Osteoblast (primary cell): ENCODE data around the gene AIP. TPM values are rescaled to one million over a fixed set of nuclear protein-coding genes. Genes with fewer than 3 reads are reported as not detected.
"Not testable (repeated sequence)": the region's sequence is repeated elsewhere in the genome, so short reads cannot be mapped to it uniquely, and the experiment has no call there.

ENCODE experiments used
- DNase-seq: peaks from one replicate; pipeline ENCODE4 v3.0.0; 2011; ENCODE audit warnings: low spot score, mixed read lengths; ENCODE audit not compliant: insufficient read length; ENCODE audit errors: missing footprints
- H2AFZ ChIP-seq: 2 replicates; pipeline ENCODE4 v1.6.0; 2011; ENCODE audit warnings: mild to moderate bottlenecking, low read length
- H3K27ac ChIP-seq: 2 replicates; pipeline ENCODE4 v1.5.1; 2011; ENCODE audit warnings: mild to moderate bottlenecking, low read depth, low read length, moderate library complexity
- H3K27me3 ChIP-seq: 2 replicates; pipeline ENCODE4 v1.6.0; 2012; ENCODE audit warnings: mild to moderate bottlenecking, control low read depth, inconsistent platforms, low read length, moderate library complexity; ENCODE audit not compliant: insufficient read depth
- H3K36me3 ChIP-seq: 2 replicates; pipeline ENCODE4 v1.5.1; 2011; ENCODE audit warnings: mild to moderate bottlenecking, low read length, control low read depth, moderate library complexity; ENCODE audit not compliant: insufficient read depth
- H3K4me1 ChIP-seq: 2 replicates; pipeline ENCODE4 v1.5.1; 2011; ENCODE audit warnings: mild to moderate bottlenecking, low read length, control low read depth, moderate library complexity; ENCODE audit not compliant: insufficient read depth
- H3K4me2 ChIP-seq: 2 replicates; pipeline ENCODE4 v1.6.0; 2011; ENCODE audit warnings: mild to moderate bottlenecking, low read length; ENCODE audit not compliant: insufficient read depth
- H3K4me3 ChIP-seq: fragments of 200-600 bp; sonication (generic); 3 replicates; pipeline ENCODE4 v1.5.1; 2012; ENCODE audit warnings: mild to moderate bottlenecking, low read length, inconsistent platforms; ENCODE audit not compliant: insufficient read depth
- H3K79me2 ChIP-seq: 2 replicates; pipeline ENCODE4 v1.6.0; 2012; ENCODE audit warnings: mild to moderate bottlenecking, low read length, control low read depth, inconsistent platforms; ENCODE audit not compliant: insufficient read depth
- H3K9me3 ChIP-seq: 2 replicates; pipeline ENCODE4 v1.5.1; 2011; ENCODE audit warnings: low read depth, low read length, control low read depth
- H4K20me1 ChIP-seq: 2 replicates; pipeline ENCODE4 v1.6.0; 2012; ENCODE audit warnings: mild to moderate bottlenecking, low read length, control low read depth; ENCODE audit not compliant: insufficient read depth
- CTCF ChIP-seq: IDR thresholded peaks from 2 replicates; pipeline ENCODE4 v1.5.1; 2011; ENCODE audit warnings: mild to moderate bottlenecking, low read depth, low read length, moderate library complexity; ENCODE audit errors: extremely low read depth
- total RNA-seq: library from RNA; depleted of rRNA; stranded (reverse); fragments of >200 nt; gene quantifications from 2 replicates; pipeline ENCODE4 v1.2.3, GENCODE V29; 2012

Gene AIP
- total RNA-seq, 1 donor: 71.3 TPM

GRCh38 chr11:67470337-67471002 lies 12.4 kb upstream of the AIP start:
- Histone ChIP-seq H3K36me3 (no peaks in the 10 kb centered on the region), H3K9me3 (no peaks in the 10 kb centered on the region), H3K4me2 (no peak overlapping the region), H3K4me1 (peaks cover 13% of the 10 kb centered on the region), H2AFZ (peak overlapping the region; percentile 56), H3K27ac (no peak overlapping the region), H3K27me3 (no peaks in the 10 kb centered on the region), H3K4me3 (no peak overlapping the region), H4K20me1 (no peaks in the 10 kb centered on the region), H3K79me2 (peaks cover 10% of the 10 kb centered on the region)
- DNase-seq: peak; percentile 65
- TF ChIP-seq CTCF: no peak

DNA sequence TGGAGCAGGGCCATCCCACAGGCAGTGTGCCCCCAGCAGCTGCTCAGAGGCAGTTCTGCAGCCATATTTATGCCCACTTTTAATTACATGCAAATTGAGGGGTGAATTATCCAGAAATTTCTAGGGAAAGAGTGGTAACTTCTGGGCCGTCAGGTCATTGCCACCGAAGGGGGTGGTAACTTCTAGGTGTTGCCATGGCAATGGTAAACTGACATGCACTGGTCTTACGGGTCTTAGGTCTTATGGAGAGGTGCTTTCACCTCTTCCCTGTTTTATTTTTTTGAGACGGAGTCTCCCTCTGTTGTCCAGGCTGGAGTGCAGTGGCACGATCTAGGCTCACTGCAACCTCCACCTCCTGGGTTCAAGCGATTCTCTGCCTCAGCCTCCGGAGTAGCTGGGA lies 9.9 kb upstream of the AIP start:
- H3K27ac ChIP-seq: no peak overlapping the region
- H3K4me3 ChIP-seq: no peak overlapping the region
- H3K36me3 ChIP-seq: no peaks in the 10 kb centered on the region
- peaks cover 10% of the 10 kb centered on the region for H3K4me1 ChIP-seq
- H3K79me2 ChIP-seq: peaks cover 6% of the 10 kb centered on the region
- H3K9me3 ChIP-seq: no peaks in the 10 kb centered on the region
- no peak for DNase-seq
- H2AFZ ChIP-seq: no peak overlapping the region
- no peak overlapping the region for H3K4me2 ChIP-seq
- no peaks in the 10 kb centered on the region for H3K27me3 ChIP-seq
- TF ChIP-seq CTCF: no peak
- no peaks in the 10 kb centered on the region for H4K20me1 ChIP-seq

GRCh38 chr11:67476692-67477091 lies 6.1 kb upstream of the AIP start:
- H3K4me2 ChIP-seq, H2AFZ ChIP-seq, DNase-seq, H3K79me2 ChIP-seq, H3K36me3 ChIP-seq, H3K27ac ChIP-seq, H3K4me1 ChIP-seq, H3K9me3 ChIP-seq, H4K20me1 ChIP-seq, H3K4me3 ChIP-seq, H3K27me3 ChIP-seq: not testable (repeated sequence)

DNA sequence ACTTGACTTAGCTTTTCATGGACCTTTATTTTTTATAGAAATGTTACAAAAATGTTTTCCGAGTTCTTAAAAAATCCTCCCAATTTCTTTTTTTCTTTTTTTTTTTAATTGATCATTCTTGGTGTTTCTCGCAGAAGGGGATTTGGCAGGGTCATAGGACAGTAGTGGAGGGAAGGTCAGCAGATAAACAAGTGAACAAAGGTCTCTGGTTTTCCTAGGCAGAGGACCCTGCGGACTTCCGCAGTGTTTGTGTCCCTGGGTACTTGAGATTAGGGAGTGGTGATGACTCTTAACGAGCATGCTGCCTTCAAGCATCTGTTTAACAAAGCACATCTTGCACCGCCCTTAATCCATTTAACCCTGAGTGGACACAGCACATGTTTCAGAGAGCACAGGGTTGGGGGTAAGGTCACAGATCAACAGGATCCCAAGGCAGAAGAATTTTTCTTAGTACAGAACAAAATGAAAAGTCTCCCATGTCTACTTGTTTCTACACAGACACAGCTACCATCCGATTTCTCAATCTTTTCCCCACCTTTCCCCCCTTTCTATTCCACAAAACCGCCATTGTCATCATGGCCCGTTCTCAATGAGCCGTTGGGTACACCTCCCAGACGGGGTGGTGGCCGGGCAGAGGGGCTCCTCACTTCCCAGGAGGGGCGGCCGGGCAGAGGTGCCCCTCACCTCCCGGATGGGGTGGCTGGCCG lies 5.3 kb upstream of the AIP start:
- not testable (repeated sequence) for H3K79me2 ChIP-seq, H3K9me3 ChIP-seq, H2AFZ ChIP-seq, H3K36me3 ChIP-seq, H3K4me1 ChIP-seq, H3K4me3 ChIP-seq, DNase-seq, H3K4me2 ChIP-seq, H3K27me3 ChIP-seq, H4K20me1 ChIP-seq, H3K27ac ChIP-seq

GRCh38 chr11:67482275-67482826 lies 475 bp upstream of the AIP start:
- H3K27ac ChIP-seq: peak overlapping the region; percentile 86

More at GRCh38 chr11:67482275-67482826, 475 bp upstream of the AIP start:
- Histone ChIP-seq H2AFZ (peak overlapping the region; percentile 99), H3K4me1 (peaks cover 7% of the 10 kb centered on the region), H3K27me3 (no peaks in the 10 kb centered on the region), H4K20me1 (peaks cover 7% of the 10 kb centered on the region), H3K36me3 (no peaks in the 10 kb centered on the region), H3K79me2 (peaks cover 25% of the 10 kb centered on the region), H3K9me3 (no peaks in the 10 kb centered on the region), H3K4me3 (peak overlapping the region; percentile 82), H3K4me2 (peak overlapping the region; percentile 82)
- no peak for TF ChIP-seq CTCF
- no peak for DNase-seq
